WTC11 (cell line): ENCODE results near the gene GDNF. TPM values are rescaled to one million over a fixed set of nuclear protein-coding genes. Genes with fewer than 3 reads are reported as not detected.

Source experiments
- ATAC-seq: fragments of 200-7000 bp; cut with Tn5 transposase; 2 replicates; pipeline ENCODE4 v1.10.0; 2021; ENCODE audit warnings: mild to moderate bottlenecking, moderate library complexity
- CTCF ChIA-PET: fragments of 300-600 bp; sonication (Branson Sonifier 250); formaldehyde crosslinking; loops from one replicate; lab custom pipeline; 2021; ENCODE audit warnings: antibody characterized with exemption; lab: Charles Lee
- POLR2A ChIA-PET: fragments of 350-600 bp; sonication (Branson Sonifier 250); formaldehyde crosslinking; loops from one replicate; lab custom pipeline; 2021; ENCODE audit warnings: antibody characterized with exemption; lab: Charles Lee
- DNase-seq: peaks from one replicate; pipeline ENCODE4 v3.0.0; 2021; ENCODE audit warnings: low spot score
- H3K27ac Mint-ChIP-seq: 2 replicates; pipeline ENCODE4 v1.8.0; 2021; ENCODE audit warnings: mixed read lengths
- H3K27me3 Mint-ChIP-seq: 2 replicates; pipeline ENCODE4 v1.8.0; 2021; ENCODE audit warnings: low read depth, mild to moderate bottlenecking, moderate library complexity, mixed read lengths
- H3K36me3 Mint-ChIP-seq: 2 replicates; pipeline ENCODE4 v1.8.0; 2021; ENCODE audit warnings: mixed read lengths
- H3K4me1 Mint-ChIP-seq: 2 replicates; pipeline ENCODE4 v1.8.0; 2022; ENCODE audit warnings: mixed read lengths
- H3K4me3 Mint-ChIP-seq: 2 replicates; pipeline ENCODE4 v1.8.0; 2021; ENCODE audit warnings: mild to moderate bottlenecking, moderate library complexity, mixed read lengths
- H3K9me3 Mint-ChIP-seq: 2 replicates; pipeline ENCODE4 v1.8.0; 2021; ENCODE audit warnings: mixed read lengths
- CBFB ChIP-seq: sonication (generic); formaldehyde crosslinking; IDR thresholded peaks from 2 replicates; pipeline ENCODE4 v1.8.1; 2022; ENCODE audit warnings: mild to moderate bottlenecking, low read depth, missing genetic modification reagents
- GABPB1 ChIP-seq: sonication (generic); formaldehyde crosslinking; IDR thresholded peaks from 2 replicates; pipeline ENCODE4 v1.8.1; 2023; ENCODE audit warnings: mild to moderate bottlenecking, missing genetic modification reagents
- GRHL2 ChIP-seq: fragments of 250-450 bp; sonication (Bioruptor Pico); IDR thresholded peaks from 2 replicates; pipeline ENCODE4 v1.8.0; 2022; ENCODE audit warnings: mild to moderate bottlenecking, moderate library complexity; ENCODE audit not compliant: insufficient replicate concordance, severe bottlenecking
- GTF2I ChIP-seq: fragments of 250-450 bp; sonication (Bioruptor Pico); conservative IDR thresholded peaks from 2 replicates; pipeline ENCODE4 v1.4.0; 2021; ENCODE audit warnings: mild to moderate bottlenecking
- JAZF1 ChIP-seq: fragments of 250-450 bp; sonication (Bioruptor Pico); IDR thresholded peaks from 2 replicates; pipeline ENCODE4 v1.9.0; 2021; ENCODE audit warnings: moderate library complexity, mild to moderate bottlenecking, inconsistent platforms
- KAT7 ChIP-seq: sonication (generic); formaldehyde crosslinking; IDR thresholded peaks from 2 replicates; pipeline ENCODE4 v1.8.1; 2023; ENCODE audit warnings: missing genetic modification reagents, mild to moderate bottlenecking, borderline replicate concordance
- SOX15 ChIP-seq: fragments of 250-450 bp; sonication (Bioruptor Pico); IDR thresholded peaks from 2 replicates; pipeline ENCODE4 v1.9.0; 2021; ENCODE audit warnings: mild to moderate bottlenecking
- TEAD1 ChIP-seq: sonication (generic); formaldehyde crosslinking; IDR thresholded peaks from 2 replicates; pipeline ENCODE4 v1.8.0; 2022; ENCODE audit warnings: mild to moderate bottlenecking, missing genetic modification reagents
- ZBTB21 ChIP-seq: sonication (generic); formaldehyde crosslinking; IDR thresholded peaks from 2 replicates; pipeline ENCODE4 v1.8.1; 2023; ENCODE audit warnings: mild to moderate bottlenecking, missing genetic modification reagents, borderline replicate concordance
- ZNF138 ChIP-seq: sonication (generic); formaldehyde crosslinking; conservative IDR thresholded peaks from 2 replicates; pipeline ENCODE4 v1.8.1; 2022; ENCODE audit warnings: mild to moderate bottlenecking, moderate library complexity, missing genetic modification reagents
- ZNF423 ChIP-seq: fragments of 250-450 bp; sonication (Bioruptor Pico); IDR thresholded peaks from 2 replicates; pipeline ENCODE4 v2.1.2; 2022; ENCODE audit warnings: mild to moderate bottlenecking, moderate library complexity
- total RNA-seq: library from RNA; stranded (reverse); gene quantifications from 3 replicates; pipeline ENCODE4 v1.2.3, GENCODE V29; 2021
- TF ChIP-seq, protein P1 (sequence below): sonication (generic); formaldehyde crosslinking; IDR thresholded peaks from 2 replicates; pipeline ENCODE4 v1.8.1; 2022; ENCODE audit warnings: low read depth, missing genetic modification reagents, borderline replicate concordance
- TF ChIP-seq, protein P2 (sequence below): sonication (generic); formaldehyde crosslinking; IDR thresholded peaks from 2 replicates; pipeline ENCODE4 v1.8.1; 2022; ENCODE audit warnings: mild to moderate bottlenecking, missing genetic modification reagents, moderate library complexity, borderline replicate concordance
- TF ChIP-seq, protein P3 (sequence below): sonication (generic); formaldehyde crosslinking; IDR thresholded peaks from 2 replicates; pipeline ENCODE4 v1.8.0; 2023; ENCODE audit warnings: missing genetic modification reagents
- TF ChIP-seq, protein P4 (sequence below): sonication (generic); formaldehyde crosslinking; IDR thresholded peaks from 2 replicates; pipeline ENCODE4 v1.8.0; 2023; ENCODE audit warnings: mild to moderate bottlenecking, missing genetic modification reagents
- TF ChIP-seq, protein P5 (sequence below): sonication (generic); formaldehyde crosslinking; conservative IDR thresholded peaks from 2 replicates; pipeline ENCODE4 v1.8.1; 2022; ENCODE audit warnings: mild to moderate bottlenecking, missing genetic modification reagents
- TF ChIP-seq, protein P6 (sequence below): sonication (generic); formaldehyde crosslinking; conservative IDR thresholded peaks from 2 replicates; pipeline ENCODE4 v1.8.1; 2023; ENCODE audit warnings: mild to moderate bottlenecking, low read depth, missing genetic modification reagents, moderate library complexity
- TF ChIP-seq, protein P7 (sequence below): fragments of 200-600 bp; IDR thresholded peaks from 2 replicates; pipeline ENCODE4 v1.8.0; 2022; ENCODE audit warnings: antibody characterized with exemption
- TF ChIP-seq, protein P8 (sequence below): fragments of 250-450 bp; sonication (Bioruptor Pico); IDR thresholded peaks from 2 replicates; pipeline ENCODE4 v1.9.0; 2021; ENCODE audit warnings: mild to moderate bottlenecking

GDNF gene
- total RNA-seq, 1 experiment from 2014 or later = 4.7 TPM

DNA sequence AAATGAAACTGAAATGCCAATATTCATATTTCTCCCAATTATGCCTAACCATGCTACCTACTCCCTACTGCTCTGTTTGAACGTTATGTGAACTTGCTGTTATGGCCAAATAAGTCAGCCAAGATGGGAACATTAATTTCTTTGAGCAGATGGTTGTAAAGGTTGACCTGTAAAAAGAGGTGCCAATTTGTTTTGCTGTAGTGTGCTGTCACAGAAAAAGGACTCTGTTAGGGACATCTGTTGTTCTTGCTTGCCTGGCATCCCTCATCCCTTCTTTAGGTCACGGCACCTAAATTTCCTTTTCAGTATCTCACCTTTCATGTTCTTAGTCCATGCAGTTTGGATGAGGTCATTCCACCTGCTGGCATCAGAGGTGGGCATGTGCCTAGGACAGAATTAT, 35.4 kb downstream of the GDNF start (continued):
- TF ChIP-seq, protein P1, sequence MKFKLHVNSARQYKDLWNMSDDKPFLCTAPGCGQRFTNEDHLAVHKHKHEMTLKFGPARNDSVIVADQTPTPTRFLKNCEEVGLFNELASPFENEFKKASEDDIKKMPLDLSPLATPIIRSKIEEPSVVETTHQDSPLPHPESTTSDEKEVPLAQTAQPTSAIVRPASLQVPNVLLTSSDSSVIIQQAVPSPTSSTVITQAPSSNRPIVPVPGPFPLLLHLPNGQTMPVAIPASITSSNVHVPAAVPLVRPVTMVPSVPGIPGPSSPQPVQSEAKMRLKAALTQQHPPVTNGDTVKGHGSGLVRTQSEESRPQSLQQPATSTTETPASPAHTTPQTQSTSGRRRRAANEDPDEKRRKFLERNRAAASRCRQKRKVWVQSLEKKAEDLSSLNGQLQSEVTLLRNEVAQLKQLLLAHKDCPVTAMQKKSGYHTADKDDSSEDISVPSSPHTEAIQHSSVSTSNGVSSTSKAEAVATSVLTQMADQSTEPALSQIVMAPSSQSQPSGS (CRISPR knock-in tag) = no peak

DNA sequence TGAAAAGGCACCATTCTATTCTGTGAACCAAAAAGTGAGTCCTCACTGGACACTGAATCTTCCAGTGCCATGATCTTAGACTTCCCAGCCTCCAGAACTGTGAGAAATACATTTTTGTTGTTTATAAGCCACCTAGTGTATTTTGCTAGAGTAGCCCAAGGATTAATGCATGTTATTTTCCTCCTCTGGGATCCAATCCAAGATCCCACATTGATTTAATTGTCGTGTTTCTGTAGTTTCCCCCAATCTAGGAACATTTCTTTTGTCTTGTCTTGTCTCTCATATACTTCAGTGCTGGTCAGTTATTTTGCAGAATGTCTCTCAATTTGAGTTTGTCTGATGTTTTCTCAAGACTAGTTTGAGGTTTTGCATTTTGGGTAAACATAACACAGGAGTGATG, 36.4 kb downstream of the GDNF start:
- peaks cover 7% of the 10 kb centered on the region for H3K27me3 Mint-ChIP-seq
- no peak overlapping the region for H3K27ac Mint-ChIP-seq
- ChIA-PET CTCF (no interaction called here), POLR2A (no interaction called here)
- DNase-seq (no peak), ATAC-seq (no peak)
- H3K4me1 Mint-ChIP-seq = no peaks in the 10 kb centered on the region
- H3K36me3 Mint-ChIP-seq = no peaks in the 10 kb centered on the region
- H3K4me3 Mint-ChIP-seq = no peak overlapping the region
- TF ChIP-seq, protein P2, sequence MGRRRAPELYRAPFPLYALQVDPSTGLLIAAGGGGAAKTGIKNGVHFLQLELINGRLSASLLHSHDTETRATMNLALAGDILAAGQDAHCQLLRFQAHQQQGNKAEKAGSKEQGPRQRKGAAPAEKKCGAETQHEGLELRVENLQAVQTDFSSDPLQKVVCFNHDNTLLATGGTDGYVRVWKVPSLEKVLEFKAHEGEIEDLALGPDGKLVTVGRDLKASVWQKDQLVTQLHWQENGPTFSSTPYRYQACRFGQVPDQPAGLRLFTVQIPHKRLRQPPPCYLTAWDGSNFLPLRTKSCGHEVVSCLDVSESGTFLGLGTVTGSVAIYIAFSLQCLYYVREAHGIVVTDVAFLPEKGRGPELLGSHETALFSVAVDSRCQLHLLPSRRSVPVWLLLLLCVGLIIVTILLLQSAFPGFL (CRISPR knock-in tag) = no peak
- TF ChIP-seq ZBTB21 (CRISPR knock-in tag) (no peak), GRHL2 (CRISPR knock-in tag) (no peak), TEAD1 (CRISPR knock-in tag) (no peak), GTF2I (CRISPR knock-in tag) (no peak)
- peaks cover 13% of the 10 kb centered on the region for H3K9me3 Mint-ChIP-seq

DNA sequence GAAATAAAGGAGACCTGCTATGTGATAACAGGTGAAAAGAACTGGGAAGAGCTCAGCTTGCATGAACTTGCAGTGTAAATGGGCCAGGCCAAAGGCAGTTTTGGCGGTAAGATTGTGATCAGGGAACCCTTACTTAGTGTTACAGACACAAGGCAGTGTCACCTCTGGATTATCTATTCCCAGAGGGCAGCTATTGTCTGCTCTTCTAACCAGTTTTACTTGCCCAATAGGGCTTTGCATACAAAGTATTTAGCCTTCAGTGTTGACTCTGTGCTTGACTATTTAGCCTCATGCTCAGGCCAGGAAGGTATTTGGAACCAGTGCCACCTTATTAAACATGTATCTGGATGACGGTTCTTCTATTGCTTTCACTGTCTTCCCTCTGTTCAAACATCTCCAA, 38.3 kb downstream of the GDNF start:
- Mint-ChIP-seq H3K4me3 (no peak overlapping the region), H3K4me1 (no peaks in the 10 kb centered on the region), H3K36me3 (peaks cover 4% of the 10 kb centered on the region), H3K27ac (no peak overlapping the region), H3K27me3 (peaks cover 7% of the 10 kb centered on the region), H3K9me3 (peaks cover 26% of the 10 kb centered on the region)
- no peak for ATAC-seq
- POLR2A ChIA-PET = no interaction called here
- DNase-seq = no peak
- CTCF ChIA-PET = no interaction called here
- TF ChIP-seq, protein P3, sequence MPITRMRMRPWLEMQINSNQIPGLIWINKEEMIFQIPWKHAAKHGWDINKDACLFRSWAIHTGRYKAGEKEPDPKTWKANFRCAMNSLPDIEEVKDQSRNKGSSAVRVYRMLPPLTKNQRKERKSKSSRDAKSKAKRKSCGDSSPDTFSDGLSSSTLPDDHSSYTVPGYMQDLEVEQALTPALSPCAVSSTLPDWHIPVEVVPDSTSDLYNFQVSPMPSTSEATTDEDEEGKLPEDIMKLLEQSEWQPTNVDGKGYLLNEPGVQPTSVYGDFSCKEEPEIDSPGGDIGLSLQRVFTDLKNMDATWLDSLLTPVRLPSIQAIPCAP = no peak
- TF ChIP-seq ZNF423 (CRISPR knock-in tag) = no peak
- TF ChIP-seq GABPB1 (CRISPR knock-in tag) = no peak
- no peak for TF ChIP-seq CBFB (CRISPR knock-in tag)
- TF ChIP-seq JAZF1 (CRISPR knock-in tag) = no peak
- TF ChIP-seq, protein P4, sequence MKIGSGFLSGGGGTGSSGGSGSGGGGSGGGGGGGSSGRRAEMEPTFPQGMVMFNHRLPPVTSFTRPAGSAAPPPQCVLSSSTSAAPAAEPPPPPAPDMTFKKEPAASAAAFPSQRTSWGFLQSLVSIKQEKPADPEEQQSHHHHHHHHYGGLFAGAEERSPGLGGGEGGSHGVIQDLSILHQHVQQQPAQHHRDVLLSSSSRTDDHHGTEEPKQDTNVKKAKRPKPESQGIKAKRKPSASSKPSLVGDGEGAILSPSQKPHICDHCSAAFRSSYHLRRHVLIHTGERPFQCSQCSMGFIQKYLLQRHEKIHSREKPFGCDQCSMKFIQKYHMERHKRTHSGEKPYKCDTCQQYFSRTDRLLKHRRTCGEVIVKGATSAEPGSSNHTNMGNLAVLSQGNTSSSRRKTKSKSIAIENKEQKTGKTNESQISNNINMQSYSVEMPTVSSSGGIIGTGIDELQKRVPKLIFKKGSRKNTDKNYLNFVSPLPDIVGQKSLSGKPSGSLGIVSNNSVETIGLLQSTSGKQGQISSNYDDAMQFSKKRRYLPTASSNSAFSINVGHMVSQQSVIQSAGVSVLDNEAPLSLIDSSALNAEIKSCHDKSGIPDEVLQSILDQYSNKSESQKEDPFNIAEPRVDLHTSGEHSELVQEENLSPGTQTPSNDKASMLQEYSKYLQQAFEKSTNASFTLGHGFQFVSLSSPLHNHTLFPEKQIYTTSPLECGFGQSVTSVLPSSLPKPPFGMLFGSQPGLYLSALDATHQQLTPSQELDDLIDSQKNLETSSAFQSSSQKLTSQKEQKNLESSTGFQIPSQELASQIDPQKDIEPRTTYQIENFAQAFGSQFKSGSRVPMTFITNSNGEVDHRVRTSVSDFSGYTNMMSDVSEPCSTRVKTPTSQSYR = no peak
- TF ChIP-seq, protein P5, sequence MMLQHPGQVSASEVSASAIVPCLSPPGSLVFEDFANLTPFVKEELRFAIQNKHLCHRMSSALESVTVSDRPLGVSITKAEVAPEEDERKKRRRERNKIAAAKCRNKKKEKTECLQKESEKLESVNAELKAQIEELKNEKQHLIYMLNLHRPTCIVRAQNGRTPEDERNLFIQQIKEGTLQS (CRISPR knock-in tag) = no peak
- no peak for TF ChIP-seq SOX15 (CRISPR knock-in tag)
- TF ChIP-seq, protein P6, sequence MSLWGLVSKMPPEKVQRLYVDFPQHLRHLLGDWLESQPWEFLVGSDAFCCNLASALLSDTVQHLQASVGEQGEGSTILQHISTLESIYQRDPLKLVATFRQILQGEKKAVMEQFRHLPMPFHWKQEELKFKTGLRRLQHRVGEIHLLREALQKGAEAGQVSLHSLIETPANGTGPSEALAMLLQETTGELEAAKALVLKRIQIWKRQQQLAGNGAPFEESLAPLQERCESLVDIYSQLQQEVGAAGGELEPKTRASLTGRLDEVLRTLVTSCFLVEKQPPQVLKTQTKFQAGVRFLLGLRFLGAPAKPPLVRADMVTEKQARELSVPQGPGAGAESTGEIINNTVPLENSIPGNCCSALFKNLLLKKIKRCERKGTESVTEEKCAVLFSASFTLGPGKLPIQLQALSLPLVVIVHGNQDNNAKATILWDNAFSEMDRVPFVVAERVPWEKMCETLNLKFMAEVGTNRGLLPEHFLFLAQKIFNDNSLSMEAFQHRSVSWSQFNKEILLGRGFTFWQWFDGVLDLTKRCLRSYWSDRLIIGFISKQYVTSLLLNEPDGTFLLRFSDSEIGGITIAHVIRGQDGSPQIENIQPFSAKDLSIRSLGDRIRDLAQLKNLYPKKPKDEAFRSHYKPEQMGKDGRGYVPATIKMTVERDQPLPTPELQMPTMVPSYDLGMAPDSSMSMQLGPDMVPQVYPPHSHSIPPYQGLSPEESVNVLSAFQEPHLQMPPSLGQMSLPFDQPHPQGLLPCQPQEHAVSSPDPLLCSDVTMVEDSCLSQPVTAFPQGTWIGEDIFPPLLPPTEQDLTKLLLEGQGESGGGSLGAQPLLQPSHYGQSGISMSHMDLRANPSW (CRISPR knock-in tag) = no peak
- TF ChIP-seq, protein P7, sequence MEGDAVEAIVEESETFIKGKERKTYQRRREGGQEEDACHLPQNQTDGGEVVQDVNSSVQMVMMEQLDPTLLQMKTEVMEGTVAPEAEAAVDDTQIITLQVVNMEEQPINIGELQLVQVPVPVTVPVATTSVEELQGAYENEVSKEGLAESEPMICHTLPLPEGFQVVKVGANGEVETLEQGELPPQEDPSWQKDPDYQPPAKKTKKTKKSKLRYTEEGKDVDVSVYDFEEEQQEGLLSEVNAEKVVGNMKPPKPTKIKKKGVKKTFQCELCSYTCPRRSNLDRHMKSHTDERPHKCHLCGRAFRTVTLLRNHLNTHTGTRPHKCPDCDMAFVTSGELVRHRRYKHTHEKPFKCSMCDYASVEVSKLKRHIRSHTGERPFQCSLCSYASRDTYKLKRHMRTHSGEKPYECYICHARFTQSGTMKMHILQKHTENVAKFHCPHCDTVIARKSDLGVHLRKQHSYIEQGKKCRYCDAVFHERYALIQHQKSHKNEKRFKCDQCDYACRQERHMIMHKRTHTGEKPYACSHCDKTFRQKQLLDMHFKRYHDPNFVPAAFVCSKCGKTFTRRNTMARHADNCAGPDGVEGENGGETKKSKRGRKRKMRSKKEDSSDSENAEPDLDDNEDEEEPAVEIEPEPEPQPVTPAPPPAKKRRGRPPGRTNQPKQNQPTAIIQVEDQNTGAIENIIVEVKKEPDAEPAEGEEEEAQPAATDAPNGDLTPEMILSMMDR = no peak
- TF ChIP-seq, protein P1 (CRISPR knock-in tag) = no peak
- TF ChIP-seq KAT7 (CRISPR knock-in tag) = no peak
- no peak for TF ChIP-seq ZNF138 (CRISPR knock-in tag)
- TF ChIP-seq, protein P8, sequence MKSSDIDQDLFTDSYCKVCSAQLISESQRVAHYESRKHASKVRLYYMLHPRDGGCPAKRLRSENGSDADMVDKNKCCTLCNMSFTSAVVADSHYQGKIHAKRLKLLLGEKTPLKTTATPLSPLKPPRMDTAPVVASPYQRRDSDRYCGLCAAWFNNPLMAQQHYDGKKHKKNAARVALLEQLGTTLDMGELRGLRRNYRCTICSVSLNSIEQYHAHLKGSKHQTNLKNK (CRISPR knock-in tag) = no peak
